SJSA1 (cell line): ENCODE measurements around the gene CDK5RAP3. TPM values are rescaled to one million over a fixed set of nuclear protein-coding genes. Genes with fewer than 3 reads are reported as not detected.

Experiments
- DNase-seq, 2 experiments: peaks; one replicate each; pipeline ENCODE4 v3.0.0-alpha.2; 2015 to 2020; ENCODE audit warnings: low spot score in 2 of 2, low read depth in 1 of 2
- H3K27ac ChIP-seq: fragments of 250-450 bp; sonication (Bioruptor Pico); 2 replicates; pipeline ENCODE4 v1.5.1; 2020; ENCODE audit warnings: mild to moderate bottlenecking, moderate library complexity
- H3K27me3 ChIP-seq: fragments of 250-450 bp; sonication (Bioruptor Pico); replicated peaks from 2 replicates; pipeline ENCODE4 v1.5.1; 2020; ENCODE audit warnings: mild to moderate bottlenecking, moderate library complexity
- H3K36me3 ChIP-seq: fragments of 250-450 bp; sonication (Bioruptor Pico); 2 replicates; pipeline ENCODE4 v1.5.1; 2020; ENCODE audit warnings: mild to moderate bottlenecking
- H3K4me1 ChIP-seq: fragments of 250-450 bp; sonication (Bioruptor Pico); replicated peaks from 2 replicates; pipeline ENCODE4 v1.6.1; 2021; ENCODE audit warnings: mild to moderate bottlenecking
- H3K4me3 ChIP-seq: fragments of 250-450 bp; sonication (Bioruptor Pico); 2 replicates; pipeline ENCODE4 v1.5.1; 2020; ENCODE audit warnings: mild to moderate bottlenecking
- H3K9me3 ChIP-seq: fragments of 250-450 bp; sonication (Bioruptor Pico); replicated peaks from 2 replicates; pipeline ENCODE4 v1.5.1; 2020; ENCODE audit warnings: mild to moderate bottlenecking
- total RNA-seq: library from RNA; depleted of rRNA; stranded (reverse); fragments of >200 nt; shearing (Covaris generic); gene quantifications from 2 replicates; pipeline ENCODE4 v1.2.3, GENCODE V29; 2014

CDK5RAP3 gene
- total RNA-seq, 1 experiment from 2014 or later: 89.5 TPM

- H3K27ac ChIP-seq: no peak overlapping the region
Measured at GRCh38 chr17:47942096-47942510, 28.8 kb upstream of the CDK5RAP3 start.

GRCh38 chr17:47942568-47942967, 28.3 kb upstream of the CDK5RAP3 start:
- peaks cover 20% of the 10 kb centered on the region for H3K4me1 ChIP-seq
- H3K36me3 ChIP-seq: peaks cover 16% of the 10 kb centered on the region
- H3K27ac ChIP-seq: no peak overlapping the region
- H3K9me3 ChIP-seq: no peaks in the 10 kb centered on the region
- H3K4me3 ChIP-seq: peak overlapping the region; percentile 60
- no peak for DNase-seq
- no peaks in the 10 kb centered on the region for H3K27me3 ChIP-seq

More at GRCh38 chr17:47942096-47942510, 28.8 kb upstream of the CDK5RAP3 start:
- Histone ChIP-seq H3K9me3 (no peaks in the 10 kb centered on the region), H3K36me3 (peaks cover 15% of the 10 kb centered on the region), H3K4me3 (peak overlapping the region; percentile 60), H3K4me1 (peaks cover 20% of the 10 kb centered on the region), H3K27me3 (no peaks in the 10 kb centered on the region)
- DNase-seq: no peak

- DNase-seq: no peak
- H3K4me1 ChIP-seq: peaks cover 26% of the 10 kb centered on the region
- no peak overlapping the region for H3K27ac ChIP-seq
Measured at GRCh38 chr17:47945080-47945479, 25.8 kb upstream of the CDK5RAP3 start.

GRCh38 chr17:47945529-47946508, 25.1 kb upstream of the CDK5RAP3 start:
- Histone ChIP-seq H3K27me3 (no peaks in the 10 kb centered on the region), H3K4me3 (no peak overlapping the region), H3K36me3 (peaks cover 26% of the 10 kb centered on the region), H3K9me3 (no peaks in the 10 kb centered on the region), H3K27ac (no peak overlapping the region), H3K4me1 (peaks cover 23% of the 10 kb centered on the region)
- no peak for DNase-seq

More at GRCh38 chr17:47945080-47945479, 25.8 kb upstream of the CDK5RAP3 start:
- no peaks in the 10 kb centered on the region for H3K9me3 ChIP-seq
- no peaks in the 10 kb centered on the region for H3K27me3 ChIP-seq
- H3K36me3 ChIP-seq: peaks cover 26% of the 10 kb centered on the region
- no peak overlapping the region for H3K4me3 ChIP-seq

- H3K36me3 ChIP-seq: peaks cover 26% of the 10 kb centered on the region
Measured at GRCh38 chr17:47946516-47946915, 24.4 kb upstream of the CDK5RAP3 start.

GRCh38 chr17:47946929-47947397, 23.9 kb upstream of the CDK5RAP3 start:
- Histone ChIP-seq H3K4me1 (peaks cover 13% of the 10 kb centered on the region), H3K27ac (no peak overlapping the region)
- DNase-seq: peak; percentile 62 to 81

More at GRCh38 chr17:47946516-47946915, 24.4 kb upstream of the CDK5RAP3 start:
- Histone ChIP-seq H3K9me3 (no peaks in the 10 kb centered on the region), H3K27me3 (no peaks in the 10 kb centered on the region), H3K4me3 (no peak overlapping the region), H3K4me1 (peaks cover 18% of the 10 kb centered on the region), H3K27ac (no peak overlapping the region)
- no peak for DNase-seq

GRCh38 chr17:47948706-47949196, 22.2 kb upstream of the CDK5RAP3 start:
- DNase-seq: no peak
- Histone ChIP-seq H3K27ac (no peak overlapping the region), H3K9me3 (no peaks in the 10 kb centered on the region), H3K4me3 (no peak overlapping the region), H3K36me3 (peaks cover 24% of the 10 kb centered on the region), H3K27me3 (no peaks in the 10 kb centered on the region), H3K4me1 (peaks cover 6% of the 10 kb centered on the region)

More at GRCh38 chr17:47946929-47947397, 23.9 kb upstream of the CDK5RAP3 start:
- Histone ChIP-seq H3K9me3 (no peaks in the 10 kb centered on the region), H3K36me3 (peaks cover 26% of the 10 kb centered on the region), H3K4me3 (no peak overlapping the region), H3K27me3 (no peaks in the 10 kb centered on the region)

GRCh38 chr17:47949197-47949759, 21.6 kb upstream of the CDK5RAP3 start:
- Histone ChIP-seq H3K4me1 (peaks cover 6% of the 10 kb centered on the region), H3K27me3 (no peaks in the 10 kb centered on the region), H3K27ac (no peak overlapping the region), H3K9me3 (no peaks in the 10 kb centered on the region), H3K4me3 (no peak overlapping the region), H3K36me3 (peaks cover 22% of the 10 kb centered on the region)
- DNase-seq: peak; percentile 83 to 92

- no peak for DNase-seq
- Histone ChIP-seq H3K36me3 (peaks cover 22% of the 10 kb centered on the region), H3K4me3 (no peak overlapping the region), H3K27me3 (no peaks in the 10 kb centered on the region), H3K9me3 (no peaks in the 10 kb centered on the region), H3K4me1 (peaks cover 6% of the 10 kb centered on the region), H3K27ac (no peak overlapping the region)
Measured at GRCh38 chr17:47949946-47950345, 21.0 kb upstream of the CDK5RAP3 start.

- Histone ChIP-seq H3K9me3 (no peaks in the 10 kb centered on the region), H3K36me3 (peaks cover 22% of the 10 kb centered on the region), H3K4me3 (no peak overlapping the region), H3K4me1 (peaks cover 6% of the 10 kb centered on the region), H3K27me3 (no peaks in the 10 kb centered on the region), H3K27ac (no peak overlapping the region)
- no peak for DNase-seq
Measured at GRCh38 chr17:47950448-47950847, 20.5 kb upstream of the CDK5RAP3 start.

GRCh38 chr17:47952171-47953021, 18.5 kb upstream of the CDK5RAP3 start:
- Histone ChIP-seq H3K4me3 (no peak overlapping the region), H3K36me3 (peaks cover 11% of the 10 kb centered on the region), H3K9me3 (no peaks in the 10 kb centered on the region), H3K27me3 (no peaks in the 10 kb centered on the region), H3K4me1 (peaks cover 6% of the 10 kb centered on the region), H3K27ac (no peak overlapping the region)
- no peak for DNase-seq

- Histone ChIP-seq H3K36me3 (peaks cover 1% of the 10 kb centered on the region; the same call in 1 of the 2 replicates), H3K27ac (no peak overlapping the region), H3K4me1 (peaks cover 6% of the 10 kb centered on the region), H3K9me3 (no peaks in the 10 kb centered on the region), H3K4me3 (no peak overlapping the region), H3K27me3 (no peaks in the 10 kb centered on the region)
- DNase-seq: no peak
Measured at GRCh38 chr17:47953909-47954308, 17.0 kb upstream of the CDK5RAP3 start.
